ENCODE results near the gene FOXK2. TPM values are rescaled to one million over a fixed set of nuclear protein-coding genes. Genes with fewer than 3 reads are reported as not detected.
A peak's percentile ranks its signal among the peaks of the same experiment; 100 is the strongest.
"Not testable (repeated sequence)": the region's sequence is repeated elsewhere in the genome, so short reads cannot be mapped to it uniquely, and the experiment has no call there.

The FOXK2 gene
- total RNA-seq, 1 donor from 2014 or later: 27.7 TPM

DNA sequence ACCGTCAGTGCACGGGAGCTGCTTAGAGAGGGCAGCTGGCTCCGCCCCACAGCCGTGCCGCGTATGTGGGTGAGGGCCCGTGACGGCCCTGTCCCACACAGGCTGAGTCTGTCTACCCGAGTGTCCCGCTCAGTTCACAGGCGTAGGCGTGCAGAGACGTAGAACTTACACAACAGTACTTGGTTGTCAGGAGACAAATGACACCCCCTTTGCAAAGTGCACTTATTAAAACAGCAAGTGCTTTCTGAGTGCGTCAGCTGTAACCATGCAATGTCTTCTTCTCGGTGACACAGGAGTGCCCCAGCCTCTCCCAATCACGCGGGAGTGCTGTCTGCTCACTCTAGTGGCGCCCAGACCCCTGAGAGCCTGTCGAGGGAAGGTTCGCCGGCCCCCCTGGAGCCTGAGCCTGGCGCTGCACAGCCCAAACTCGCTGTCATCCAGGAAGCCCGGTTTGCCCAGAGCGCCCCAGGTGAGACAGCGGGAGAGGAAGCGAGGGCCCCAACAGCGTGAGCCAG lies 64.2 kb downstream of the FOXK2 start:
- Histone ChIP-seq H3K9me3 (ENCODE audit: control insufficient read depth in 3 of 3, low read length in 3 of 3) (no peaks in the 10 kb centered on the region), H3K27ac (ENCODE audit: low read depth, low read length) (no peak overlapping the region), H3K4me3 (ENCODE audit: low read length in 3 of 3) (no peak overlapping the region), H3K4me1 (ENCODE audit: control insufficient read depth in 3 of 3, insufficient read depth in 3 of 3, low read length in 3 of 3) (peaks cover 0 to 6% (median 0%) of the 10 kb centered on the region in 3 donors), H3K9ac (ENCODE audit: low read depth in 1 of 3, low read length in 3 of 3) (no peak overlapping the region), H3K36me3 (ENCODE audit: control insufficient read depth in 3 of 3, insufficient read depth in 3 of 3, low read length in 3 of 3) (peaks cover 24 to 32% (median 29%) of the 10 kb centered on the region in 3 donors), H3K27me3 (ENCODE audit: control insufficient read depth in 3 of 3, insufficient read depth in 3 of 3, low read length in 3 of 3) (no peaks in the 10 kb centered on the region)

DNA sequence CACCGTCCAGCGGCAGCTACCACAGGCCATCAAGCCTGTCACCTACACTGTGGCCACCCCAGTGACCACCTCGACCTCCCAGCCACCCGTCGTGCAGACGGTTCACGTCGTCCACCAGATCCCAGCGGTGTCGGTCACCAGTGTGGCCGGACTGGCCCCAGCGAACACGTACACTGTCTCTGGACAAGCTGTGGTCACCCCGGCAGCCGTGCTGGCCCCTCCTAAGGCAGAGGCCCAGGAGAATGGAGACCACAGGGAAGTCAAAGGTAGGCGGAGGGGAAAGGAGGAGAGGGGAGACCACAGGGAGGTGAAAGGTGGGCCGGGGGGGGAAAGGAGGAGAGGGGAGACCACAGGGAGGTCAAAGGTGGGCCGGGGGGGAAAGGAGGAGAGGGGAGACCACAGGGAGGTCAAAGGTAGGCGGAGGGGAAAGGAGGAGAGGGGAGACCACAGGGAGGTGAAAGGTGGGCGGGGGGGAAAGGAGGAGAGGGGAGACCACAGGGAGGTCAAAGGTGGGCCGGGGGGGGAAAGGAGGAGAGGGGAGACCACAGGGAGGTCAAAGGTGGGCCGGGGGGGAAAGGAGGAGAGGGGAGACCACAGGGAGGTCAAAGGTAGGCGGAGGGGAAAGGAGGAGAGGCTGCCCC lies 66.5 kb downstream of the FOXK2 start:
- not testable (repeated sequence) for H3K4me1 ChIP-seq (ENCODE audit: control insufficient read depth in 3 of 3, insufficient read depth in 3 of 3, low read length in 3 of 3); H3K9ac ChIP-seq (ENCODE audit: low read depth in 1 of 3, low read length in 3 of 3); H3K4me3 ChIP-seq (ENCODE audit: low read length in 3 of 3); H3K27me3 ChIP-seq (ENCODE audit: control insufficient read depth in 3 of 3, insufficient read depth in 3 of 3, low read length in 3 of 3); H3K27ac ChIP-seq (ENCODE audit: low read depth, low read length); H3K9me3 ChIP-seq (ENCODE audit: control insufficient read depth in 3 of 3, low read length in 3 of 3)
- H3K36me3 ChIP-seq (ENCODE audit: control insufficient read depth in 3 of 3, insufficient read depth in 3 of 3, low read length in 3 of 3): peaks cover 24 to 29% (median 29%) of the 10 kb centered on the region in 3 donors

DNA sequence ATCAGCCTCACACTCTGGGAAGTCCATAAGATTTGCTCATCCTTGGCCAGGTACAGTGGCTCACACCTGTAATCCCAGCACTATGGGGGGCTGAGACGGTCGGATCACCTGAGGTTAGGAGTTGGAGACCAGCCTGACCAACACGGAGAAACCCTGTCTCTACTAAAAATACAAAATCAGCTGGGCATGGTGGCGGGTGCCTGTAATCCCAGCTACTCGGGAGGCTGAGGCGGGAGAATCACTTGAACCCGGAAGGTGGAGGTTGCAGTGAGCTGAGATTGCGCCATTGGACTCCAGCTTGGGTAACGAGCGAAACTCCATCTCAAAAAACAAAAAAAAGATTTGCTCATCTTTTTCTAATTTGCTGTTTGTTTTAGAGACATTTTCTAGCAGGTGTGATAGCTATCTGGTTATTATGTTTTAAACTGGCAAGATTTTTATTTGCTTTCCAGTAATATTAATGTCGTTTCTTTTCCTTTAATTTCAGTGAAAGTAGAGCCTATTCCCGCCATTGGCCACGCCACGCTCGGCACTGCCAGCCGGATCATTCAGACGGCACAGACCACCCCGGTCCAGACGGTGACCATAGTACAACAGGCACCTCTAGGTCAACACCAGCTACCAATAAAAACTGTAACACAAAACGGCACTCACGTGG lies 67.2 kb downstream of the FOXK2 start:
- Histone ChIP-seq H3K4me3 (ENCODE audit: low read length in 3 of 3) (no peak overlapping the region), H3K27me3 (ENCODE audit: control insufficient read depth in 3 of 3, insufficient read depth in 3 of 3, low read length in 3 of 3) (no peaks in the 10 kb centered on the region), H3K4me1 (ENCODE audit: control insufficient read depth in 3 of 3, insufficient read depth in 3 of 3, low read length in 3 of 3) (peaks cover 10 to 11% (median 11%) of the 10 kb centered on the region in 3 donors), H3K9ac (ENCODE audit: low read depth in 1 of 3, low read length in 3 of 3) (no peak overlapping the region), H3K9me3 (ENCODE audit: control insufficient read depth in 3 of 3, low read length in 3 of 3) (no peaks in the 10 kb centered on the region), H3K27ac (ENCODE audit: low read depth, low read length) (no peak overlapping the region), H3K36me3 (ENCODE audit: control insufficient read depth in 3 of 3, insufficient read depth in 3 of 3, low read length in 3 of 3) (peaks cover 24 to 29% (median 29%) of the 10 kb centered on the region in 3 donors)

DNA sequence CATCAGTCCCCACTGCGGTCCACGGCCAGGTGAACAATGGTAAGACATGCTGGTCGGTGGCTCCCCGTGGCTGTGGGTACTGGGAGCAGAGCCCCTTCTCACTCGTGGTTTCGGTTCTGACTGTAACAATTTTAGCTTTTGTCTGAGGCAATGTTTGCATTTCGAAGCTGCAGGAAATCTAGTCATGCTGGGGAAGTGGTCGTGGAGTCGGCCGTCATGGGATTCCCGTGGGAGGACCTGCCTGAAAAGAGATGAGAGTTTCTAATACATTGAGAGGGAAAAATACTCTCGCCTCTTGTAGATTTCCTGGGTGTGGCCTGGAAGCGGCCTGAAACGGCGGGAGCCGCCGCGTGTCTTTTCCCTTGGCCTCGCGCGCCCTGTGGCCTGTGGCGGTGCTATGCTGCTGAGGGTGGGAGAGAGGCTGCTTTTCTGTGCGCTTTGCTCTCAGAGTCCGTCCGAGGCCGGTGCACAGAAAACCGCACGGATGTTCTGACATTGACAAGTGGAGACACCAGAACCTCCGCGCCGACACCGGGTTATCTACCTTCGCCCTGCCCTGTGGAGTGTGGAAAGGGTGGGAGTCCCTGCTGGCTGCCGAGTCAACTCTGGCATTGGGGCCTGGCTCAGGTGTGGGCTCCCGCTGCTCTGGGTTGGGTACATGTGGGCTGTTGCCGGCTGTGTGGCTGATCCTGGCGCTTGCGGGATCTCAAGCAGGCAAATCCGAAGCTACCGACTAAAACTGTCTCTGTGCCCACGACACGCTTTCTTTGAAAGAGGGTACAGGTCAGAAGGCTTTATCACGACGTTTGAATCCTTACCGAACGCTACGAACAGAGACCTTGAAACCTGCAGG lies 67.9 kb downstream of the FOXK2 start:
- Histone ChIP-seq H3K27ac (ENCODE audit: low read depth, low read length) (no peak overlapping the region), H3K27me3 (ENCODE audit: control insufficient read depth in 3 of 3, insufficient read depth in 3 of 3, low read length in 3 of 3) (no peaks in the 10 kb centered on the region), H3K36me3 (ENCODE audit: control insufficient read depth in 3 of 3, insufficient read depth in 3 of 3, low read length in 3 of 3) (peaks cover 24 to 25% (median 25%) of the 10 kb centered on the region in 3 donors), H3K9me3 (ENCODE audit: control insufficient read depth in 3 of 3, low read length in 3 of 3) (no peaks in the 10 kb centered on the region), H3K4me1 (ENCODE audit: control insufficient read depth in 3 of 3, insufficient read depth in 3 of 3, low read length in 3 of 3) (peaks cover 12 to 19% (median 18%) of the 10 kb centered on the region in 3 donors), H3K4me3 (ENCODE audit: low read length in 3 of 3) (no peak overlapping the region), H3K9ac (ENCODE audit: low read depth in 1 of 3, low read length in 3 of 3) (no peak overlapping the region)

DNA sequence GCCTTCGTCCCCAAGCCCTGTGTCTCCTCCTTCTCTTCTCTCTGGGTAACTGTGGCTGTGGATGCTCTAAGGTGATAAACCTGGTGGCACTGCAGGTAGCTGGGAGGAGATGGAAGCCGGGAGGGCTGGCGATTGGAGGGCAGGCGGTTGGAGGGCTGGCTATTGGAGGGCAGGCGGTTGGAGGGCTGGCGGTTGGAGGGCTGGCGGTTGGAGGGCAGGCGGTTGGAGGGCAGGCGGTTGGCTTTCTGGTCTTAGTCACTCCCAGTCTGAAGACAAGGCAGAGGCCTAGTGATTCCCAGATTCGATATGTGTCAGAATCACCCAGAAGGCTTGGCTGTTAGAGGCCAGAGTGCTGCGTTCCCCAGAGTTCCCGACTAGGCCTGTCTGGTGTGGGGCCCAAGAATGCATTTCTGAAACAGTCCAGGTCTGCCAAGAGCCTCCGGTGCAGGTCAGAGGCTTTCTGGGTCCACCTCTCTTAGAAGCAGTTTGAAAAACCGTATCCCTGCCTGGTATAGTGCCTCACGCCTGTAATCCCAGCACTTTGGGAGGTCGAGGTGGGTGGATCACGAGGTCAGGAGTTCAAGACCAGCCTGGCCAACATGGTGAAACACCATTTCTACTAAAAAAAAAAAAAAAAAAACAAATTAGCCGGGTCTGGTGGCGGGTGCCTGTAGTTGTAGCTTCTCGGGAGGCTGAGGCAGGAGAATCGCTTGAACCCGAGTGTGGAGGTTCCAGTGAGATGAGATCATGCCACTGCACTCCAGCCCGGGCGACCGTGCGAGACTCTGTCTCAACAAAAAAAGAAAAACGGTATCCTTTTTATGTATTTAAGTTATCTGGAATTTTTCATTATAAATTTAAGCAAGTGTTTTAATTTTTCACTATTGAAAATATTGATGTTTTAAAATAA lies 69.0 kb downstream of the FOXK2 start:
- H3K4me1 ChIP-seq (ENCODE audit: control insufficient read depth in 3 of 3, insufficient read depth in 3 of 3, low read length in 3 of 3): peaks cover 17 to 26% (median 25%) of the 10 kb centered on the region in 3 donors
- peaks cover 22 to 25% (median 23%) of the 10 kb centered on the region in 3 donors for H3K36me3 ChIP-seq (ENCODE audit: control insufficient read depth in 3 of 3, insufficient read depth in 3 of 3, low read length in 3 of 3)
- no peak overlapping the region for H3K4me3 ChIP-seq (ENCODE audit: low read length in 3 of 3)
- no peaks in the 10 kb centered on the region for H3K9me3 ChIP-seq (ENCODE audit: control insufficient read depth in 3 of 3, low read length in 3 of 3)
- no peaks in the 10 kb centered on the region for H3K27me3 ChIP-seq (ENCODE audit: control insufficient read depth in 3 of 3, insufficient read depth in 3 of 3, low read length in 3 of 3)
- no peak overlapping the region for H3K9ac ChIP-seq (ENCODE audit: low read depth in 1 of 3, low read length in 3 of 3)
- H3K27ac ChIP-seq (ENCODE audit: low read depth, low read length): no peak overlapping the region

DNA sequence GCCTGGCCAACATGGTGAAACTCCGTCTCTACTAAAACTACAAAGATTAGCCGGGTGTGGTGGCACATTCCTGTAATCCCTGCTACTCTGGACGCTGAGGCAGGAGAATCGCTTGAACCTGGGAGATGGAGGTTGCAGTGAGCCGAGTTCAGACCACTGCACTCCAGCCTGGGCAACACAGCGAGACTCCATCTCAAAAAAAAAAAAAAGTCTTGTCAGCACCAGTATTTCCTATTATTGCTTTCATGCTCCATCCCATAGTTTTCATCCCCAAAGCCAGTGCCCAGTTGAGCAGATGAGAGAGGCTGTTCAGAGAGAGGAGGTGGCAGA lies 70.3 kb downstream of the FOXK2 start:
- Histone ChIP-seq H3K36me3 (ENCODE audit: control insufficient read depth in 3 of 3, insufficient read depth in 3 of 3, low read length in 3 of 3) (peaks cover 17 to 19% (median 18%) of the 10 kb centered on the region in 3 donors), H3K9me3 (ENCODE audit: control insufficient read depth in 3 of 3, low read length in 3 of 3) (no peaks in the 10 kb centered on the region), H3K4me3 (ENCODE audit: low read length in 3 of 3) (no peak overlapping the region), H3K27me3 (ENCODE audit: control insufficient read depth in 3 of 3, insufficient read depth in 3 of 3, low read length in 3 of 3) (no peaks in the 10 kb centered on the region), H3K9ac (ENCODE audit: low read depth in 1 of 3, low read length in 3 of 3) (no peak overlapping the region), H3K4me1 (ENCODE audit: control insufficient read depth in 3 of 3, insufficient read depth in 3 of 3, low read length in 3 of 3) (peaks cover 22 to 32% (median 30%) of the 10 kb centered on the region in 3 donors), H3K27ac (ENCODE audit: low read depth, low read length) (no peak overlapping the region)

DNA sequence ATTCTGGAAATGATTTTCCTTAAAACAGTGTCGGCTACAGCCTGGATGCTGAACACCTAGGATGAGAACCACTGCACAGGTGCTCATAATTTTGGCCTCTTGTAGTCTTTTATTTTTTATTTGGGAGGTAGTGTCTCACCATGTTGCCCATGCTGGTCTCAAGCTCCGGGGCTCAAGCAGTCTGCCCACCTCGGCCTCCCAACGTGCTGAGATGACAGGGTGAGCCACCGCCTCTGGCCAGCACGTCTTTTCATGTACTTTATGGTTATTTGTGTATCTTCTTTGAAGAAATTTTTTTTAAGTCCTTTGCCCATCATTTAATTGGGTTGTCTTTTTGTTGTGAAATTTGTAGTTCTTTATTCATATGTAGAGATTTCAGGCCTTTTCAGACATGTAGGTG lies 70.7 kb downstream of the FOXK2 start:
- H3K9me3 ChIP-seq (ENCODE audit: control insufficient read depth in 3 of 3, low read length in 3 of 3): no peaks in the 10 kb centered on the region
- no peak overlapping the region for H3K4me3 ChIP-seq (ENCODE audit: low read length in 3 of 3)
- H3K4me1 ChIP-seq (ENCODE audit: control insufficient read depth in 3 of 3, insufficient read depth in 3 of 3, low read length in 3 of 3): peaks cover 22 to 32% (median 30%) of the 10 kb centered on the region in 3 donors
- no peak overlapping the region for H3K27ac ChIP-seq (ENCODE audit: low read depth, low read length)
- no peaks in the 10 kb centered on the region for H3K27me3 ChIP-seq (ENCODE audit: control insufficient read depth in 3 of 3, insufficient read depth in 3 of 3, low read length in 3 of 3)
- no peak overlapping the region for H3K9ac ChIP-seq (ENCODE audit: low read depth in 1 of 3, low read length in 3 of 3)
- H3K36me3 ChIP-seq (ENCODE audit: control insufficient read depth in 3 of 3, insufficient read depth in 3 of 3, low read length in 3 of 3): peaks cover 16 to 18% (median 16%) of the 10 kb centered on the region in 3 donors

DNA sequence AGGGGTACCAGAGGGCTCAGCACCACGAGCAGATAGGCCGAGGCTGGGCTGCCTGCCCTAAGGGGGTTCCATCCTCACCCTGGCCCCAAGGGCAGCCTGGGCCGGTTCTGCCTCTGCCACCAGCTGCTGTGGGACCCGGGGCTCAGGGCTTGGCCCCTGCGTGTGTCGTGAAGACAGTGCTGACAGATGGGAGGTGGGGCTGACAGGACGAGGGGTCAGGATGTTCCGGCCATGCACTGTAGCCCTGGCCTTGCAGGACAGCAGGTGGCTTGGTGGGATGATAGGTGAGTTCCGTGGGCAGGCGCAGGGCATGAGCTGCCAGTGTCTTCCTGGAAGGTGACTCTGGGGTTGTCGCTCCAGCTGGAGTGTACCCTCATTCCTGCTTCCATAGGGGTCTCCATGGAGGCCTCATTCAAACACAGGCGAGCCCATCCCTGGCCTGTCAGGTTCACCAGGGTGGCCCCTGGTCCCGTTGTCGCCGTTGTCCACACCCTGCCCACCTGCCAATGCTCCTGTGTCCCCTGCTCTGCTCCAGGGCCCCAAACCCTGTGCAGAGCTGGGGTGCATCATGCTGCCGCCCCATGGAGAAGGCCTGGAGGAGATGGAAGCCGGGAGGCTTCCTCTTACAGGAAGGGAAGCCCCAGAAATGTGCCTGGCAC lies 71.5 kb downstream of the FOXK2 start:
- peaks cover 15 to 21% (median 18%) of the 10 kb centered on the region in 3 donors for H3K36me3 ChIP-seq (ENCODE audit: control insufficient read depth in 3 of 3, insufficient read depth in 3 of 3, low read length in 3 of 3)
- no peaks in the 10 kb centered on the region for H3K9me3 ChIP-seq (ENCODE audit: control insufficient read depth in 3 of 3, low read length in 3 of 3)
- peak overlapping the region in 2 of 3 donors; percentile 23 to 60 for H3K9ac ChIP-seq (ENCODE audit: low read depth in 1 of 3, low read length in 3 of 3)
- H3K27me3 ChIP-seq (ENCODE audit: control insufficient read depth in 3 of 3, insufficient read depth in 3 of 3, low read length in 3 of 3): no peaks in the 10 kb centered on the region
- peak overlapping the region; percentile 83 for H3K27ac ChIP-seq (ENCODE audit: low read depth, low read length)
- no peak overlapping the region for H3K4me3 ChIP-seq (ENCODE audit: low read length in 3 of 3)
- peaks cover 22 to 32% (median 30%) of the 10 kb centered on the region in 3 donors for H3K4me1 ChIP-seq (ENCODE audit: control insufficient read depth in 3 of 3, insufficient read depth in 3 of 3, low read length in 3 of 3)

Data from skeletal muscle tissue (tissue), 4 donors.